NCI-H1417 treated with DMSO at 0.1 percent for 48 hours (cell line): ENCODE results near the gene SCUBE1.

Experiments
- DNase-seq: peaks from one replicate; lab custom pipeline; 2025; lab: John Stamatoyannopoulos, UW

Gene SCUBE1

DNA sequence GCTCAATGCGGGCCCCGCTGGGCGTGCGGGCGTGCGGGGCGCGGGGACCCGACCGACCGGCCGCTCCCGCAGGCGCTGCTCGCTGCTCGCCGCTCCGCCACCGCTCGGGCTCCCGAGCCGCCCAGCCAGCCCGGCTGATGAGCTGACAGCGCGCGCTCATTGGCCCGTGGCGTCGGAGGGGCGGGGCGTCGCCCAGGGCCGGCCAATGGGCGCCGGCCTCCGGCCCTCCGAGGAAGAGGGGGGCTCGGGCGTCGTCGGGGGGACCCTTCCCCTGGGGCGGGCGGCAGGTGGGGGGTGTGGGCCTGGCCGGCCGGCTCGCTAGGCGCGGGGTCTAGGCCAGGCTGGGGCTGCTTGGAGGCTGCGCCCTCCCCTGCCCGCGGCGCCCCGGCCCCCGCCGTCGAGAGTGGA is at the start of gene SCUBE1:
Gene SCUBE1 (minus strand): TSS at position 111 of the 408 bp plus-strand sequence. CDS start 111 bp downstream, outside the sequence.
- no peak for DNase-seq

GRCh38 chr22:43392385-43392989 is 49.3 kb upstream of the SCUBE1 start:
- no peak for DNase-seq

DNA sequence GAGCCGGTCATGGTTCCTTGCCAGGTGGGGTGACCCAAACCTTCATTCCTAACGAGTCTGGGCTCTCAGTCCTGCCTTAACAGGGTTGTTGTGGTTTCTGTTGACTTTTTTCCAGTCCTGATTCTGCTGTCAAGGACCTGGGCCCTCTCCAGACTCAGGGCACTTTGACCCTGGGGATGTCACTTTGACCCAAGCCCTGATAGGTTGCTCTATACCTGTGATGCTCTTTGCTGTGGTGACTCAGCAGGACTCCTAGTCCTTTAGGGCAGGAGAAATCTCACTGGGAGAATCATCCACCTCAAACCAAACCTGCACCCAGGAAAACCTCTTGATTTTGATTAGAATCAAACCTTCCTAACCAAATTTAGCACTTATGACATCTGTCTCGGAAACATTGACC is 48.1 kb upstream of the SCUBE1 start:
- no peak for DNase-seq

DNA sequence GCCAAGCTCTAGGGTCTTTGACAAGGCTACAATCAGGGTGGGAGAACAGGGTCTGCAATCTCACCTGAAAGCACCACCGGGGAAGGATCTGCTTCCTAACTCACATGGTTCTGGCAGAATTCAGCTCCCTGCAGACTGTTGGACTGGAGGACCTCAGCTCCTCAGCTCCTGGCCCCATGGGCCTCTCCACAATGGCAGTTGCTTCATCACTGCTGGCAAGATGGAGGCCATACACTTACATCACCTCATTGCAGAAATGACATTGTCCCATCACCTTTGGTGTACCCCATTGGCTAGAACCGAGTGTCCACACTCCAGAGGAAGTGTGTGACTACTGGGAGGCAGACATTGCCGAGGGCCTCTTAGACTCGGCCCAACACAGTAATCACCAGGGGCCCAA is 47.7 kb upstream of the SCUBE1 start:
- no peak for DNase-seq

DNA sequence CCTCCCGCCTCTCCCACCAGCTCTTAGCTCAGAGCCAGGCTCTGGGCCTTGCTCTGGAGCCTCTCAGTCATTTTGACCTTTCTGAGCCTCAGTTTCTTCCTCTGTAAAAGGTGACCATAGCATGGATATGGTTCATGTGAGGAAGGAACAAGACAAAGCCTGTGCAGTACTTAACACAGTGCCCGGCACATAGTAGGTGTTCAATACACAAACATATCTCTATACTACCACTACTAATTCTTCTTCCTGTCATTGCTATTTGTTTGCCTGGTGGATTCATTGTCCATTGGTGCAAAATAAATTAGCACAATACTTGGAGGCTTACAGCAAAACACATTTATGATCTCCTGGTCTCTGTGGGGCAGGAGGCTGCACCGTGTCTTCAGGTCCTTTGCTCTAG is 47.0 kb upstream of the SCUBE1 start:
- no peak for DNase-seq

- no peak for DNase-seq
Measured at GRCh38 chr22:43389227-43389836, 46.2 kb upstream of the SCUBE1 start.

- no peak for DNase-seq
Measured at GRCh38 chr22:43388420-43388851, 45.3 kb upstream of the SCUBE1 start.

GRCh38 chr22:43387815-43388214 is 44.6 kb upstream of the SCUBE1 start:
- no peak for DNase-seq

GRCh38 chr22:43385770-43386641 is 42.8 kb upstream of the SCUBE1 start:
- DNase-seq, result no peak

- no peak for DNase-seq
Measured at GRCh38 chr22:43384863-43385262, 41.7 kb upstream of the SCUBE1 start.

DNA sequence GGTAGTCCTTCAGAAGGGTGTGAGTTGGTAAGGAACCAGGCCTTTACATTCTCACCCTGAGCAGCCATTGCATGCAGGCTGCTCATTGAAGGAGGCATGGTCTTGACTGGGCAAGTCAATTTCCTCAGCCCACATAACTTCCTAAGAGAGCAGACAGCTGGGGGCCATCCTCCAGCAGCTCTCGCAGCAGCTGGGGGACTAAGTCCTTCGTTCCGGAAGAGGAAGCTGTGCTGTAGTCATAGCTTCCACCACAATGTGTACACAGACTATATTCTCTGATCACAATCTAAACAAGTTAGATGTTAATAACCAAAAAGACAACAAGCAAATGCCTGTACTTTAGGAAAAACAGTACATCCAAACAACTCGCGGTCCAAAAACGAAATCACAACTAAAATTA is 38.5 kb upstream of the SCUBE1 start:
- no peak for DNase-seq

GRCh38 chr22:43377896-43378704 is 34.9 kb upstream of the SCUBE1 start:
- DNase-seq, result no peak

DNA sequence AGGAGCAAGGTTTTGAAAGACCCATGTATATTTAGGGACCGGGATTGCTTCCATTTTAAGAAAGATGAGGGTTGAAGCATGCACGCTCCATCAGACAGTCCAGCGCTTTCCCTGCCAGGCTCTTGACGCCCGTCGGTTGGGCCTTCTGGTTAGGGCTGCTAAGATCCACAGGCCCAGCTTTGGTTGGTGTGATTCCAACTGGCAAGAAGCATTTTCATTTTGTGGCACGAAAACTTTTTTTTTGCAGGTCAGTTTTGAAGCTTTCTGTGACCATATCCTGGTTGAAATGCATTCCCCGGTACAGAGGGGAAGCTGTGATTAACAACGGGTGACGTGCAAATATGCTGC is 34.4 kb upstream of the SCUBE1 start:
- DNase-seq, result no peak

DNA sequence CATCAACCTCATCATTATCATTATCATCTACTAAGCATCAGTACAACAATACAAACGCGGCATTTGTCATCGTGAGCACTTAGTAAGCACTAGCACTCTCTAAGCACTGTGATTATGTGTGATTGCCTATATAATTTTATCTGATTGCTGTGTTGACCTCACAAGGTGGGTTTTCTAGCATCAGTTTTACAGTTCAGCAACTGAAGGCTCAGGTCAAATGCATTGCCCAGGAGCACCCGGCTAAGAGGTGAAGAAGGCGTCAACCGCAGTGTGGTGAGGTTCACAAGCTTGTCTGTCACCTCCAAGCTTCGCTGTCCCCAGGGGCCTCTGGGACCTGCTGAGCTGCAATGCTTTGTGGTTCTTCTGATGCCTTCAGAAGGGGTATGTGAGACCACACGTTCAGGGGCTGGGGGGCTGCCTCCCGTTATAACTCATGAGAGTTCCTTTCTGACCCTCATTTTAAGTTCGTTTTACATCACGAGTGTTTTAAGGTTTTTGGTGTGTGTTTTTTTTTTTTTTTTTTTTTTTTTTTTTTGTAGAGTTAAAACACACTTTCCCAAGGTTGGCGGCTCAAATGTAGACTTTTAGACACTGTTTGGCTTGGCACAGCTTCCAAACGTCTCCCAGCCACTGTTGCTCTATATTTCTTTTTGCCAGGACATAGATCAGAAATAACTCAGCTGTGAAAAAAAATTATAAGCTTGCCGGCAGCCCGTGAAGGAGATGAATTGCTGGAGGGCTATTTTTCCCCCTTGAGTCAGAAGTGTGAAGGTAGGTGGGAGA is 33.8 kb upstream of the SCUBE1 start:
- no peak for DNase-seq

DNA sequence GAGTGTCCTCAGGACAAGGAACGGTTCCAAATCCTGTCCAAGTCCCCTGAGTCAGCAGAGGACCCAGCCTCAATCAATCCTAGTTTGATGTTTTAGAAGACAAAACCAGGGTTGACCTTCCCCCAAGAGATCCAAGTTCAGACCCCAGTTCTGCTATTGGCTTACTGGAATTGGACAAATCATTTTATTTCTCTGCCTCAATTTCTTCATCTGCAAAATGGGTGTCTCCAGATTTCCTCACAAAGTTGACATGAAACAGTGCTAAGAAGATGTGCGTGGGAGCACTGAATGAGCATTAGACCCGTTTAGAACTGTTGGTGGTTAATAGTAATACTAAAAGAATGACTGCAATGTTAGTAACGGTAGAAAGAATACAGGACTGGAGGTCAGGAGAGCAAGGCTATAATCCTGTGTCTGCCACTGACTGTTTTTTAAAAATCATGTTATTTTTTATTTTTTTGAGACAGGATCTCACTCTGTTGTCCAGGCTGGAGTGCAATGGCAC is 32.8 kb upstream of the SCUBE1 start:
- no peak for DNase-seq

GRCh38 chr22:43370036-43370435 is 26.9 kb upstream of the SCUBE1 start:
- no peak for DNase-seq

- no peak for DNase-seq
Measured at GRCh38 chr22:43365715-43366440, 22.7 kb upstream of the SCUBE1 start.

DNA sequence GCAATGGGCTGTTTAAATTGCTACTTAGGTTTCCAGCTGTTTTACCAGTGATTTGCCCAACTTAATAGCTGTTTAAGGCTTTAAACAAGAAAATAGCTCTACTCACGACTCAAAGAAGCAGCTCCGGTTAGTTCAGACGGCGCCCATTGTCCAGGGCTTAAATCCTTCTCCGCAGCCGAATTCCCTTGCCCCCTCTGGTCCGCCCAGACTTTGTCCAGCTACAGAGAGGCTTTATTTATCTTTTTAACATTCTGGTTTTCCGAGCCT is 20.9 kb upstream of the SCUBE1 start:
- DNase-seq, result no peak

DNA sequence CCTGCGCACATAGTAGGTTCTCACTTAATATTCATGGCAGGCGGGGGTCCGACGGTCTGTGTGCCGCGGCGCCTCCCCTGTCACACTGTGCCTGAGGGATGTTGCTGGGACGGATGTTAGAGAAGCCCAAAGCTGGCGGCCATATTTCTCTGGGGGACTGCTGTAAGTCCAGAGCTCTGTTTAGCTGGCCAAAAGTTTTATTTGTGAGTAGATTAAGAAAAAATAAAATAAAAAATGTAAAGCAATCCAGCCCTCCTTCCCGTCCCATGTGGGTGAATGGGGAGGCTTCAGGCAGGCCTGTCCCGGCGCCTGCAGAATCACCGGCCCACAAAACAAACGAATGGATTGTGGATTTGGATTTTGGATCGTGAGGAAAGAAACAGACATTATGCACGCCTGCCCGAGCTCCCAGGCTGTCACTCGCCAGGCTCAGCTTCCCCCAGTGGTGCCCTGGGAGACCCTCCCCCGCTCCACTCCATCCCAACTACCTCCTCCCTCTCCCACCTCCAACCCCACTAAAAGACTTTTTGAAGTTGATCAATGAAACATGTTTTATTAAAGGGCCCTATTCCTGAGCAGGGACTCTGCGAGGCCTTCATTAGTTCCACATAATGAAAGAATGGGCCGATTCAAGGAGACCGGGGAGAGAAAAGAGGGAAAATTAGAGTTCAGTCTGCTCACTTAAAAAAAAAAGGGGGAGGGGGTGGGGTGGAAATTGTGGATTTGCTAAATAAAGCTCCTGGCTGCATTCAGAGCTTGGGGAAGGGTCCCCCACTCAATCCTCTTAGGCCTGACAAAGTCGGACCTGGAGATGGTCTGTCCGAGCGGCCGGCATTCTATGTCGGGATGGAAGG is 20.4 kb upstream of the SCUBE1 start:
- no peak for DNase-seq

DNA sequence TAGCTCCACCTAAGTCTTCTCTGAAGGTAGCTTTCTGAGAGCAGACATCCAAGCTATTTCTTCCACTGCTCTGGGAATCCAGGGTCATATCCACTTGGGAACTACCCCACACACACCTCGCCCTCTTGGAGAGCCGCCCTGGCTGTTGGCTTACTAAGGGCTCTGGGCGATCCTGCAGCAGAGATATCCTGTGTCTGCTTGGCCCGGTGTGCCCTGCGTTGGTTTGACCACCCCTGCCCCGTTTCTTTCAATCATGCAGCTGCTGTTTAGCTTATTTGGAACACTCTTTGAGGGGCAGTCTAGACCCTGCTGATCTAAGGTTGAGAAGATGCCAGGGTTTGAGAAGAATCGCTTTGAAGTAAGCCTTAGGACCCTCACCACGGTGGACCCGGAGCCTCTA is 17.4 kb upstream of the SCUBE1 start:
- DNase-seq, result no peak
